HFF-Myc (cell line): ENCODE measurements around the gene PALD1.

Source experiments
- DNase-seq: peaks from one replicate; pipeline ENCODE4 v3.0.0-alpha.2; 2011; ENCODE audit warnings: low read depth; ENCODE audit errors: extremely low read depth
- H3K4me3 ChIP-seq: replicated peaks from 2 replicates; pipeline ENCODE4 v1.5.1; 2011; ENCODE audit warnings: low read depth, mild to moderate bottlenecking, control low read depth, low read length
- CTCF ChIP-seq: IDR thresholded peaks from 2 replicates; pipeline ENCODE4 v1.5.1; 2012; ENCODE audit warnings: mild to moderate bottlenecking, low read depth, low read length, control low read depth; ENCODE audit errors: missing control alignments

The PALD1 gene

GRCh38 chr10:70571636-70572439, 93.3 kb downstream of the PALD1 start:
- DNase-seq: no peak
- no peak for TF ChIP-seq CTCF
- no peak overlapping the region for H3K4me3 ChIP-seq

GRCh38 chr10:70573599-70574506, 95.3 kb downstream of the PALD1 start:
- no peak overlapping the region for H3K4me3 ChIP-seq
- DNase-seq: no peak
- TF ChIP-seq CTCF: no peak

GRCh38 chr10:70575486-70575873, 96.9 kb downstream of the PALD1 start:
- no peak for DNase-seq
- no peak overlapping the region for H3K4me3 ChIP-seq
- no peak for TF ChIP-seq CTCF

DNA sequence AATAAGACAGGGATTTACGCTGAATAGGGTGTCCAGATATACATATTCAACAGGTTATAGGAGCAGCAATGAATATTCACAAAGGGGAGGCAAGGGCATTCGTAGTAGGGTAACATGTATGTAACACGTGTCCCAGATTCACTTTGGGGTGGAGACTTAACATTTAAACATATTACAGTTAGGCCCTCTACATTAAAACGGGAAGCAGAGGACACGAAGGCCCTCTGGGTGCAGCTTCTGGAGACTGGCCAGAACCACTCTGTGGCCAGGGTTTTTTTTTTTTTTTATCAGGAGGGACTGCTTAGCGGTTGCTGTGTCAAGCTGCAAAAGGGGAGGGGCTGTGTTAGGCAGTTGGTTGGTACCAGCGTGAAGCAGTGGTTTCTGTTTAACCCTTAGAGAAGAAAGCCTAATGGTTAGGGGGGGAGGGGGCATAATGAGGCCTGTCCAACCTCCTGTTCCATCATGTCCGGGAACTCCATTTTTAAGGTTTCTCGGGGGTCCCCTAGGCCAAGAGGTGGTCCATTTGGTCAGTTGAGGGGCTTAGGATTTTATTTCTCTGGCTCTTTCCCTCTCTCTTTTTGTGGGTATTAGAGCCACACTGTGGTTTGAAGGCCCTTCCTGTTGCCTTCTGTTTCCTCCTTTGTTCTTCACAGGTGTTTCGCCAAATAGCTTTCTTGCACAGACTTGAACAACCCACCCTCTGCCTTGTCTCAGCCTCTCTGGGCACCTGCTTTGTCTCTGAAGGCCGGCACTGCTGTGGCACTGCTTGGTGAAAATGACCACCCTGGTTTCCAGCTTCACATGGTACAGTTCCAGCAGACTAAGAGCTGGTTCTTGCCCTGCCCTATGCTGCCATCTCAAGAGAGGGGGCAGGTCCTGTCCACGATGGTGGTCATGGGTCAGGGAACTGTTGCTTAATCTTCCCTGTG, 97.6 kb downstream of the PALD1 start:
- TF ChIP-seq CTCF: no peak
- no peak for DNase-seq
- H3K4me3 ChIP-seq: no peak overlapping the region

GRCh38 chr10:70576803-70577517, 98.4 kb downstream of the PALD1 start:
- H3K4me3 ChIP-seq: no peak overlapping the region
- no peak for DNase-seq
- no peak for TF ChIP-seq CTCF
